GM12878 (cell line): ENCODE results near the gene SENP3. TPM values are rescaled to one million over a fixed set of nuclear protein-coding genes. Genes with fewer than 3 reads are reported as not detected.

Experiments used
- ATAC-seq: fragments of 200-7000 bp; cut with Tn5 transposase; 3 replicates; pipeline ENCODE4 v1.9.1; 2020; ENCODE audit warnings: mild to moderate bottlenecking, moderate library complexity
- BruUV-seq: library from RNA; stranded (reverse); fragments of 400-500 nt; replicated peaks from 2 replicates; lab custom pipeline; 2021; lab: Mats Ljungman, UMichigan
- CTCF ChIA-PET: fragments of 300-600 bp; sonication (Branson Sonifier 250); formaldehyde crosslinking; extraction: SDS; loops from one replicate; lab custom pipeline; 2021; ENCODE audit warnings: inconsistent platforms; lab: Yijun Ruan, JAX
- POLR2A ChIA-PET: fragments of 350-600 bp; formaldehyde crosslinking; extraction: SDS; loops from one replicate; lab custom pipeline; 2021; ENCODE audit warnings: inconsistent platforms; lab: Charles Lee
- RAD21 ChIA-PET: fragments of 300-600 bp; sonication (Branson Sonifier 250); formaldehyde crosslinking; loops from one replicate; lab custom pipeline; 2023; ENCODE audit warnings: antibody characterized with exemption; ENCODE audit not compliant: unreplicated experiment; lab: Charles Lee
- SMC1A ChIA-PET: fragments of 300-600 bp; sonication (Branson Sonifier 250); formaldehyde crosslinking; loops from one replicate; lab custom pipeline; 2023; ENCODE audit not compliant: unreplicated experiment, uncharacterized antibody; lab: Charles Lee
- DNase-seq: peaks from one replicate; pipeline ENCODE4 v3.0.0-alpha.2; 2011; ENCODE audit warnings: low read depth, low spot score
- FAIRE-seq: peaks from 3 replicates; lab custom pipeline; 2011; peaks lifted over from hg19 to GRCh38; lab: Jason Lieb, UNC
- H2AFZ ChIP-seq: 2 replicates; pipeline ENCODE4 v1.6.0; 2011; ENCODE audit warnings: low read depth, low read length, control low read depth; ENCODE audit not compliant: control insufficient read depth
- H3K27ac ChIP-seq: 2 replicates; pipeline ENCODE4 v1.5.1; 2011; ENCODE audit warnings: control low read depth; ENCODE audit not compliant: control insufficient read depth, insufficient read depth
- H3K27me3 ChIP-seq, 2 experiments: replicated peaks in 1 of 2; 2 replicates each; pipeline versions ENCODE4 v1.6.0 to v1.6.1; 2011; ENCODE audit warnings: low read length in 1 of 2; ENCODE audit not compliant: control insufficient read depth in 2 of 2, insufficient read depth in 2 of 2
- H3K36me3 ChIP-seq, 2 experiments: 2 replicates each; pipeline ENCODE4 v1.5.1; 2011; ENCODE audit warnings: low read length in 1 of 2; ENCODE audit not compliant: control insufficient read depth in 2 of 2, insufficient read depth in 2 of 2
- H3K4me1 ChIP-seq: 2 replicates; pipeline ENCODE4 v1.6.1; 2011; ENCODE audit warnings: mild to moderate bottlenecking, low read length, moderate library complexity, mixed read lengths; ENCODE audit not compliant: control insufficient read depth, insufficient read depth
- H3K4me2 ChIP-seq: 2 replicates; pipeline ENCODE4 v1.6.0; 2011; ENCODE audit warnings: control low read depth; ENCODE audit not compliant: control insufficient read depth, insufficient read depth
- H3K4me3 ChIP-seq: fragments of 200-600 bp; sonication (generic); 2 replicates; pipeline ENCODE4 v1.5.1; 2016
- H3K79me2 ChIP-seq: 2 replicates; pipeline ENCODE4 v1.6.0; 2011; ENCODE audit warnings: low read length; ENCODE audit not compliant: control insufficient read depth, insufficient read depth
- H3K9ac ChIP-seq: 2 replicates; pipeline ENCODE4 v1.8.0; 2011; ENCODE audit warnings: low read length, control low read depth, mixed read lengths; ENCODE audit not compliant: control insufficient read depth, insufficient read depth
- H3K9me3 ChIP-seq: replicated peaks from 3 replicates; pipeline ENCODE4 v1.5.1; 2011; ENCODE audit warnings: mild to moderate bottlenecking, low read length; ENCODE audit not compliant: control insufficient read depth, insufficient read depth
- H4K20me1 ChIP-seq: 2 replicates; pipeline ENCODE4 v1.6.0; 2011; ENCODE audit not compliant: control insufficient read depth, insufficient read depth
- ATF7 ChIP-seq: fragments of 450-650 bp; IDR thresholded peaks from 2 replicates; pipeline ENCODE4 v1.6.1; 2016; ENCODE audit warnings: low read depth, mild to moderate bottlenecking
- E2F8 ChIP-seq: fragments of 450-650 bp; IDR thresholded peaks from 2 replicates; pipeline ENCODE4 v1.6.1; 2018; ENCODE audit warnings: mild to moderate bottlenecking, low read depth, moderate library complexity; ENCODE audit not compliant: partially characterized antibody
- IKZF1 ChIP-seq: fragments of 450-650 bp; conservative IDR thresholded peaks from 2 replicates; pipeline ENCODE4 v1.6.1; 2017; ENCODE audit warnings: antibody characterized with exemption, mild to moderate bottlenecking
- NBN ChIP-seq: fragments of 450-650 bp; IDR thresholded peaks from 2 replicates; pipeline ENCODE4 v1.6.1; 2016
- PAX5 ChIP-seq: IDR thresholded peaks from 2 replicates; pipeline ENCODE4 v1.6.1; 2011; ENCODE audit warnings: low read depth, low read length, borderline replicate concordance
- PRDM15 ChIP-seq: fragments of 450-650 bp; formaldehyde crosslinking; IDR thresholded peaks from 2 replicates; pipeline ENCODE4 v1.4.0; 2020; ENCODE audit warnings: mild to moderate bottlenecking, moderate library complexity
- RBBP5 ChIP-seq: fragments of 200-600 bp; sonication (generic); conservative IDR thresholded peaks from 2 replicates; pipeline ENCODE4 v1.6.1; 2016
- SUZ12 ChIP-seq: fragments of 200-600 bp; sonication (generic); IDR thresholded peaks from one replicate; pipeline ENCODE4 v1.6.1; 2018; ENCODE audit warnings: antibody characterized with exemption, mild to moderate bottlenecking; ENCODE audit not compliant: unreplicated experiment
- TCF7 ChIP-seq: IDR thresholded peaks from 2 replicates; pipeline ENCODE4 v1.6.1; 2014; ENCODE audit warnings: antibody characterized with exemption, borderline replicate concordance
- WRNIP1 ChIP-seq: IDR thresholded peaks from 2 replicates; pipeline ENCODE4 v1.6.1; 2011; ENCODE audit warnings: low read depth, low read length, improper control_type of control experiment, borderline replicate concordance
- WGBS: methylation state at CpG from one replicate; pipeline ENCODE4 v1.1.6; 2016; ENCODE audit warnings: low lambda C conversion rate; ENCODE audit not compliant: insufficient replicate concordance, insufficient coverage; ENCODE audit errors: missing lambda C conversion rate; 5-methylcytosine and 5-hydroxymethylcytosine counted together
- in situ Hi-C: fragments of 300-500 bp; cut with MboI; formaldehyde crosslinking; loops from 9 replicates; pipeline ENCODE4 v1.14.3; 2018; ENCODE audit warnings: mixed read lengths
- intact Hi-C: fragments of 100-400 bp; cut with micrococcal nuclease; formaldehyde crosslinking; loops from one replicate; pipeline ENCODE4 v1.14.2; 2022; ENCODE audit not compliant: unreplicated experiment
- polyA plus RNA-seq, 11 experiments: library from polyadenylated mRNA; depleted of rRNA in 4 of 11; unstranded in 6 of 11; stranded (reverse) in 5 of 11; fragments of >200 nt; fragmentation: Nextera tagmentation in 4 of 11; fragmentation: Illumina TruSeq in 1 of 11; extraction: Ambion mirVana in 4 of 11; extraction: Trizol in 1 of 11; gene quantifications; 1 replicate in 1 of 11; 2 replicates in 10 of 11; pipeline versions ENCODE4 v1.2.1 to v1.2.3, GENCODE V29; 2011 to 2016; ENCODE audit warnings: inconsistent platforms in 2 of 11, missing spikeins in 2 of 11, low read depth in 1 of 11
- total RNA-seq, 4 experiments: library from RNA; depleted of rRNA in 3 of 4; stranded (reverse); fragments of >200 nt in 3 of 4; fragmentation: Illumina TruSeq in 1 of 4; extraction: Trizol in 1 of 4; gene quantifications; 2 replicates each; pipeline versions ENCODE4 v1.2.1 to v1.2.3, GENCODE V29; 2013 to 2021

Gene SENP3
- total and polyA plus RNA-seq, 10 of the 15 experiments (the other 5 are each of a cell fraction or from before 2014, with no cell fraction given) = 1.8 to 113 (median 72.3) TPM

- TF ChIP-seq IKZF1 (no peak), ATF7 (no peak), NBN (no peak)
- TF ChIP-seq, all 136 proteins: peak for 0
- BruUV-seq = no TSS peak
- Histone ChIP-seq H3K27ac (no peak overlapping the region), H3K36me3 (no peaks in the 10 kb centered on the region), H4K20me1 (no peaks in the 10 kb centered on the region), H3K9ac (no peak overlapping the region), H3K9me3 (peaks cover 8% of the 10 kb centered on the region; the same call in 2 of the 3 replicates), H3K27me3 (no peaks in the 10 kb centered on the region), H3K79me2 (no peaks in the 10 kb centered on the region), H3K4me3 (no peak overlapping the region), H3K4me1 (peaks cover 5% of the 10 kb centered on the region; the same call in 1 of the 2 replicates), H2AFZ (no peak overlapping the region), H3K4me2 (no peak overlapping the region)
- intact Hi-C loops (no loop called here), in situ Hi-C loops (no loop called here)
- ChIA-PET RAD21 (no interaction called here), POLR2A (no interaction called here), CTCF (interaction anchor here (0.9 kb wide), 1 partner anchor 23 kb away, joined by 3 read pairs; no protein-coding TSS in a partner anchor), SMC1A (no interaction called here)
- DNase-seq = no peak
- no peak for ATAC-seq
- FAIRE-seq = no peak
- WGBS = 44% methylated on average over 10 of the region's 11 CpGs
These were observed 22.7 kb upstream of the SENP3 start for GRCh38 chr17:7538891-7539545.

GRCh38 chr17:7541074-7541621 lies 20.6 kb upstream of the SENP3 start:
- DNase-seq (no peak), ATAC-seq (no peak), FAIRE-seq (no peak)
- CTCF ChIA-PET = interaction anchor here (1.7 to 2.1 kb wide), 3 partner anchors 16 to 27 kb away, joined by 4 to 5 read pairs (median 5); no protein-coding TSS in a partner anchor
- Histone ChIP-seq H3K27ac (no peak overlapping the region), H3K9ac (no peak overlapping the region), H3K4me3 (no peak overlapping the region), H3K79me2 (no peaks in the 10 kb centered on the region), H3K4me1 (peaks cover 5% of the 10 kb centered on the region; the same call in 1 of the 2 replicates), H3K4me2 (no peak overlapping the region), H2AFZ (no peak overlapping the region), H3K36me3 (no peaks in the 10 kb centered on the region), H3K9me3 (peaks cover 8% of the 10 kb centered on the region; the same call in 2 of the 3 replicates), H4K20me1 (no peaks in the 10 kb centered on the region), H3K27me3 (no peaks in the 10 kb centered on the region)
- RAD21 ChIA-PET = no interaction called here
- in situ Hi-C loops = no loop called here
- 71% methylated on average over 9 of the region's 9 CpGs for WGBS
- SMC1A ChIA-PET = interaction anchor here (1.5 kb wide), 1 partner anchor 16 kb away, joined by 3 read pairs; no protein-coding TSS in a partner anchor
- POLR2A ChIA-PET = no interaction called here
- intact Hi-C loops = no loop called here
- no TSS peak for BruUV-seq
- TF ChIP-seq RBBP5 (no peak), PAX5 (no peak), WRNIP1 (no peak), E2F8 (no peak), SUZ12 (no peak), TCF7 (no peak), PRDM15 (CRISPR knock-in tag) (no peak)
